Rectal smooth muscle tissue (tissue), 1 donor: ENCODE results near the gene SGK1.
"Not testable (repeated sequence)": the region's sequence is repeated elsewhere in the genome, so short reads cannot be mapped to it uniquely, and the experiment has no call there.

Experiments used
- H3K27ac ChIP-seq: one replicate; pipeline ENCODE4 v1.7.0; 2013; ENCODE audit warnings: low read depth, low read length, inconsistent platforms
- H3K27me3 ChIP-seq: one replicate; pipeline ENCODE4 v1.7.0; 2013; ENCODE audit warnings: low read length; ENCODE audit not compliant: control insufficient read depth, insufficient read depth
- H3K36me3 ChIP-seq: one replicate; pipeline ENCODE4 v1.7.0; 2013; ENCODE audit warnings: low read length; ENCODE audit not compliant: control insufficient read depth, insufficient read depth
- H3K4me1 ChIP-seq: one replicate; pipeline ENCODE4 v1.7.0; 2013; ENCODE audit warnings: low read length; ENCODE audit not compliant: control insufficient read depth, insufficient read depth
- H3K4me3 ChIP-seq: one replicate; pipeline ENCODE4 v1.7.0; 2013; ENCODE audit warnings: low read length
- H3K9ac ChIP-seq: one replicate; pipeline ENCODE4 v1.7.0; 2013; ENCODE audit warnings: low read length

Gene SGK1

DNA sequence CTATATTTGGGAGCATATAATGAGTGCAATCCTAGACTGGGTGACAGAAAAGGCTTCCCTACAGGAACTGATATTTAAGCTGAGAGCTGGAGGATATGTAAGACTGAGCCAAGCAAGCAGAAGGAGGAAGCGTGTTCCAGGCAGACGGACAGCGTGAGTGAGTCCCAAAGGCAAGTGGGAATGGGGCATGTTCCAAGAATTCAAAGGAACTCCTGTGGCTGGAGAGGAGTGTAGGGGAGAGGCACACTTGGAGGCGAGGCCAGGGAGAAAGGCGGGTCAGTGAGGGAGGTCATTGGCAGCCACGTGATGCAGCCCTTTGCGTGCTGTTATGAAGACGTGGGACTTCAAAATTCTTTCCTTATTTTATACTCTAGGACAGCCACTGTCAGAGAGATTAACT, 27.9 kb upstream of the SGK1 start:
- no peak overlapping the region for H3K27ac ChIP-seq
- H3K9ac ChIP-seq: no peak overlapping the region
- H3K36me3 ChIP-seq: no peaks in the 10 kb centered on the region
- no peaks in the 10 kb centered on the region for H3K27me3 ChIP-seq
- H3K4me1 ChIP-seq: no peaks in the 10 kb centered on the region
- no peak overlapping the region for H3K4me3 ChIP-seq

DNA sequence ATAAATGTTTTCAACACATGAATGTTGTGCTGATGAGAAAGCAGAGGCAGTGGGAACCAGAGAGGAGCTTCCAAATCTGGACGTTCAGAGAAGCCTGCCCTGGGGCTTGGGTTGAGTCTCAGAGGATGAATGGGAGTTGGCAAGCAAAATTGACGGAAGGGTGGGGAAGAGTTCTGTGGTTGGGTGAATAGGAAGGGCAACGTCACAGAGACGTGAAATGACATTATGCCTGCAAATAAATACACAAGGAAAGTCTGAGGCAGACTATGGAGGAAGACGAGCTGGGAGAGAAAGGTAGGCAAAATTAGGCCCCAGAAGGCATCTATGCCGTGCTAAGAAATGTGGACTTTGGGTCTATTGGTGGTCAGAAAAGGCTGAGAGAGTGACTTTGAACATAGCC, 25.2 kb upstream of the SGK1 start:
- H3K4me1 ChIP-seq: no peaks in the 10 kb centered on the region
- no peak overlapping the region for H3K4me3 ChIP-seq
- H3K9ac ChIP-seq: no peak overlapping the region
- H3K27ac ChIP-seq: no peak overlapping the region
- no peaks in the 10 kb centered on the region for H3K36me3 ChIP-seq
- no peaks in the 10 kb centered on the region for H3K27me3 ChIP-seq

DNA sequence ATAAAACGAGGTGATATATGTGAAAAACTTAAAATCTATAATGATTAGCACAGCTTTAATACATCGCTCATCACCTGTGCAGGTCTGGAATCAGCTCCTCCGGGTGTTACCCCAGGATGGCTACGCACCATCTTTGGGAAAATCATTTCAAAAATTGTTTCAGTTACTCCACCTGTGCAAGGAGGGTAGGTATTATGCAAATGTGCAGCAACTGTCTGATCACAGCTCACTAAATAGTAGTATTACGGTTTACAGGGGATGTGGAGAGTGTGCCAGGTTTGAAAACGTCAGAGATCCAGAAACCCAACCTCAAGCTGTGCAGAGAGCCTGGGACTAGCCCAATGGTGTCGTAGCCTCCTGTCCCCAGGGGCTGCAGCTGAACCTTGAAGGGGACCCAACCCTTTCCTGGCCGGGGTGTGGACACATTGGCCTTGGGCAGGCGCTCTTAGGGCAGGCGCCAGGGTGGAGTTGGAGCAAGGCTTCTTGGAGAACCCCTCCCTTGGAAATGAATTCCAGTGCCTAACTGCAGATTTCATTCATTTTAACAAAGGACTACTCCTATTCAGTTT, 24.2 kb upstream of the SGK1 start:
- H3K27ac ChIP-seq: no peak overlapping the region

DNA sequence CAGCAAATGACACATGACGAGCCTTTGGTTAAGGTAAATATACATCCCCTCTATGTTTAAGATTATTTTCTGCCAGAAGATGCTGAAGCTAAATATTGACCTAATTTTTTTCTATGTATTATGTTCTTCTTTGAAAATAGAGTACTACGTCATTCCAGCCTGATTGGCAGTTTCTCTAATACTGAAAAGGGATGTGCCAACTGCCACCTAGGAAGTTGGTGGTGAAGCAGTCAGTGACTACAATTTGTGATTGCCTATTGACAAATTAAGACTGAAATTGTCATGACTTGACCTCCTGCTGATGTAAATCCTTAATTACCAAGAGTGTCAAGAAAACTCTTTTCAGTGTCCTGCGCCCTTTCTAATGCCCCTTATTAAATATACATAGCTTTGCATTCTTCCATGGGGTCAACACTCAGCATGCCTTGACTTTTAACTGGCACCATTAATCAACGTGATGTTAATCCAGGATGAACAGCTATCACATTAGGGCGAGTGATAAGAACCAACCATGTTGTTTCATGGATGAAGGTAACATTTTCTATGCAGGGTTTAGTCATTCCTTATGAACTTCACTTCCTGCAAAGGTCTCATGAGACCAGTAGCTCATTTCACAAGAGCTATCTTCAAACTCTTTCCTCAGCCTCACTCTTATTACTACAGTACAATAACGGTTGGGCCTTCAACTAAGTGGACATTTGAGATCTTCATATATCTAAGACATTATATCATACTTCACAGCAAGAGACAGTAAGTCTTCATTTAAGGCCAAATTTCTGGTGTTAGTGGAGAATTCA, 22.5 kb upstream of the SGK1 start:
- Histone ChIP-seq H3K9ac (no peak overlapping the region), H3K27ac (no peak overlapping the region), H3K36me3 (no peaks in the 10 kb centered on the region), H3K4me1 (no peaks in the 10 kb centered on the region), H3K4me3 (no peak overlapping the region), H3K27me3 (no peaks in the 10 kb centered on the region)

More for the DNA sequence above, 24.2 kb upstream of the SGK1 start:
- Histone ChIP-seq H3K9ac (no peak overlapping the region), H3K4me3 (no peak overlapping the region), H3K36me3 (no peaks in the 10 kb centered on the region), H3K4me1 (no peaks in the 10 kb centered on the region), H3K27me3 (no peaks in the 10 kb centered on the region)

DNA sequence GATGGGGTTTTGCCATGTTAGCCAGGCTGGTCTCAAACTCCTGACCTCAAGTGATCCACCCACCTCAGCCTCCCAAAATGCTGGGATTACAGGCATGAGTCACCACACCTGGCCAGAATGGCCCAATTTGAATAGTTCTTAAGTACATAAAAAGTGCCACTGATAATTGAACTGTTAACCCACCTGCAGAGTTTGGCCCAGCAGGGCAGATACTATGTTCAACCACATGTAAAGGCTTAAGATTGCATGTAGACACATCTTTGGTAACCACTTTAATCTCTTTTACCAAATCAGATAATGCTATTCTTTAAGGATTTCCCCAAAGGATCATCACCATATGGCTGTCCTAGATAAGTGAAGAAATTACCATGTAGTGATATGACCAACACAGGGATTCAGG, 21.3 kb upstream of the SGK1 start:
- no peaks in the 10 kb centered on the region for H3K4me1 ChIP-seq
- no peak overlapping the region for H3K4me3 ChIP-seq
- H3K36me3 ChIP-seq: no peaks in the 10 kb centered on the region
- no peak overlapping the region for H3K27ac ChIP-seq
- no peaks in the 10 kb centered on the region for H3K27me3 ChIP-seq
- H3K9ac ChIP-seq: no peak overlapping the region

DNA sequence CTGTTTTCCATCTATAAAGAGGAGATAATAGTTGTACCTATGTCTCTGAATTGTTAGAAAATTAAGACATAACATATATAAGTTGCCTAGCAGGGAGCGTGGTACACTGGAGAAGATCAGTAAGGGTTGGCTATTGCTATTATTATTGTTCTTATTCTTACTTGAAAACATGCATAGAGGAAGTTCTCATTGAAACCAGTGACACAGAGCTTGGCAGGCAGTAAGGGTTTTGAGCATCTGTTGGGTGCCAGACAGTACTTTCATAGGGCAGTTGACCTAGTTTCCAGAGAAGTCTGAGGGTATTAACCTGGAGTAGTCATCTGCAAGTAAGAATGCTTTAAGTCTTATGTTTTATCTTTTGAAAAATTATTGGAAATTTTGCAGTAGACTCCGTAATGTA, 13.3 kb upstream of the SGK1 start:
- no peaks in the 10 kb centered on the region for H3K27me3 ChIP-seq
- no peaks in the 10 kb centered on the region for H3K36me3 ChIP-seq
- H3K27ac ChIP-seq: no peak overlapping the region
- no peaks in the 10 kb centered on the region for H3K4me1 ChIP-seq
- no peak overlapping the region for H3K4me3 ChIP-seq
- H3K9ac ChIP-seq: no peak overlapping the region

DNA sequence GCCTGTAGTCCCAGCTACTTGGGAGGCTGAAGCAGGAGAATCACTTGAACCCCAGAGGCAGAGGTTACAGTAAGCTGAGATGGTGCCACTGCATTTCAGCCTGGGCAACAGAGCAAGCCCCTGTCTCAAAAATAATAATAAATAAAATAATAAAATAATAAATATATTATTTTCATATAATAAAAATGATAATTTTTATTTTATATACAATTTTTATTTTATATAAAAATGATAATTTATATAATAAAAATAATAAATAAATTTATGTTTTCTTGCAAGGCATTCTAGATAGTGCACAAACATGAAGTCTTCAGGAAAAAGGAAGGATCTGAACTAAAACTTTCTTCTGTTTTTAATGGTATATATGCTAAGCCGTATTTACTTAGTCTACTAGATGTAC, 12.6 kb upstream of the SGK1 start:
- H3K4me3 ChIP-seq: no peak overlapping the region
- H3K36me3 ChIP-seq: no peaks in the 10 kb centered on the region
- no peaks in the 10 kb centered on the region for H3K4me1 ChIP-seq
- H3K9ac ChIP-seq: no peak overlapping the region
- no peak overlapping the region for H3K27ac ChIP-seq
- no peaks in the 10 kb centered on the region for H3K27me3 ChIP-seq

DNA sequence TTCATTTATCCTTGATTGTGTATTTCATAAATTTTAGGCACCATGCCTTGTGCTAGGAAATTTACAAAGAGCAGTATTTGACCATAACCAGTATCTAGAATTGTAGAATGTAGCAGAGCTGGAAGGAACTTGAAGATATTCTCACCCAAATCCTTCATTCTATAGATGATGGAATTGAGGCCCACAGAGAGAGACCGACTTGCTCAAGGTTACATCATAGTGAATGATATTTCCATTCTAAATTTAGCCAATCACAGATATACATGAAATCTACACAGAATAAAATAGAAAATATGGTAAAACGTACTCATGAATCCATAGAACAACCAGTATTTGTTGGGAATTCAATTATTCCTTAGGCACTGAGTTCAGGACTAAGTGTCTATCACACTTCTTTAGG, 10.9 kb upstream of the SGK1 start:
- no peaks in the 10 kb centered on the region for H3K36me3 ChIP-seq
- H3K27ac ChIP-seq: no peak overlapping the region
- H3K4me3 ChIP-seq: no peak overlapping the region
- no peak overlapping the region for H3K9ac ChIP-seq
- no peaks in the 10 kb centered on the region for H3K27me3 ChIP-seq
- H3K4me1 ChIP-seq: no peaks in the 10 kb centered on the region

DNA sequence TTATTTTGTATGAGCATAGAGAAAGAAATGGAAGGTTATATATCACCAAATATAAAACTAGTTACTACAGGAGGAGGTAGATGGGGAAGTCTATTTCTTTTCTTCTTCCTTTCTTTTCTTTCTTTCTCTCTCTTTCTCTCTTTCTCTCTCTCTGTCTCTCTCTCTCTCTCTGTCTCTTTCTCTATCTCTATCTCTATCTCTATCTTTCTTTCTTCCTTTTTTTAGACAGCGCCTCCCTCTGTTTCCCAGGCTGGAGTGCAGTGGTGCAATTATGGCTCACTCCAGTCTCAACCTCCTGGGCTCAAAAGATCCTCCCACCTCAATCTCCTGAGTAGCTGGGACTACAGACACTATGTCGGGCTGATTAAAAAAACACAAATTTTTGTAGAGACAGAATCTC, 10.2 kb upstream of the SGK1 start:
- H3K4me1 ChIP-seq: no peaks in the 10 kb centered on the region
- H3K9ac ChIP-seq: no peak overlapping the region
- H3K27ac ChIP-seq: no peak overlapping the region
- no peaks in the 10 kb centered on the region for H3K27me3 ChIP-seq
- H3K4me3 ChIP-seq: no peak overlapping the region
- no peaks in the 10 kb centered on the region for H3K36me3 ChIP-seq

DNA sequence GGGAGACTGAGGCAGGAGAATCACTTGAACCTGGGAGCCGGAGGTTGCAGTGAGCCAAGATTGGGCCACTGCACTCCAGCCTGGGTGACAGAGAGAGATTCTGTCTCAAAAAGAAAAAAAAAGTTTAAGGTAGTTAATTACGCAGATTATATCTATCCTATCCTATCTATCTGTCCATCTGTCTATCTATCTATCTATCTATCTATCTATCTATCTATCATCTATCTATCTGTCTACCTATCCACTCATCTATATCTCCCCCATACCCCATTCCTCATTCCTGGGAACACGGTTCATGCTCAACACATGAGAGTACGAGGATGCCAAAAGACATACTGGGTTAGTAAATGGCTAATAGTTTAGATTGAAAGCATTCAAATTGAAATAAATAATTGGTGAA, 8.3 kb upstream of the SGK1 start:
- not testable (repeated sequence) for H3K4me3 ChIP-seq, H3K27ac ChIP-seq, H3K36me3 ChIP-seq, H3K4me1 ChIP-seq, H3K27me3 ChIP-seq, H3K9ac ChIP-seq

DNA sequence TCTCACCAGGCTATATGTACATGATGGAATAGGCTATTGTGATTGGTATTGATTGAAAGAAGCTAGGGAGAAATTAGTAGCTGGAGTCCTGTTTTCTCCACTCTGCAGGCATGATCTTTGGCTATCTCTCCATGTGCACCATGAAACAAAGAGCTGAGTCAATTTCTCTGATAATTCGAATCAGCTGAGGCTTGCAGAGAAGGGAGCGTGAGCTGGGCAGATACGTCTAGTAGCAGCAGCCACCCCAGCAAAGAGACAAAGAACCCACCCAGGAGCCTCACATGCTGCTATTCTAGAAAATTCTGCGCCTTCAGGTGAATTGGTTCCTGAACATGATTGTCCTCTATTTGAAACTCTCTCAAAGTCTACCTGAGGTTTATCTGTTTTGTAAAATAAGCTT, 6.9 kb upstream of the SGK1 start:
- no peak overlapping the region for H3K27ac ChIP-seq
- H3K4me1 ChIP-seq: no peaks in the 10 kb centered on the region
- H3K36me3 ChIP-seq: no peaks in the 10 kb centered on the region
- H3K4me3 ChIP-seq: no peak overlapping the region
- H3K27me3 ChIP-seq: no peaks in the 10 kb centered on the region
- H3K9ac ChIP-seq: no peak overlapping the region

DNA sequence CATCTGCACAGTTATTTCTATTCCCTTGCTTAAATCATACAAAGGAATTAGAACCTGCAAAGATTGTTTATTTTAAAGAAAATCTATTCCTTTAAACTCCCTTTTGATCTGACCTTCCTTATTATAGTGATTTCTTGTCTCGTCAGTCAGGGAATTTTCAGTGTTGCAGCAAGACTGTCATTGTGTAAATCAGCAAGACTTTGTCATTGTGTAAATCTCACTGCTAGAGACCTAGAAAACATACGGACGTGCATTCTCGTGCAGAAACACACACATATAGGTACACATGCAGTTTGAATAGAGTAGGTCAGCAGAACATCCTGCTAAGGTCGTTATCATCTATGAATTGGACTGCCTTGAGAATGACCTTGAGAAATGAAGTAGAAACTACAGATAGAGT, 6.2 kb upstream of the SGK1 start:
- Histone ChIP-seq H3K4me1 (no peaks in the 10 kb centered on the region), H3K27me3 (no peaks in the 10 kb centered on the region), H3K27ac (no peak overlapping the region), H3K9ac (no peak overlapping the region), H3K36me3 (no peaks in the 10 kb centered on the region), H3K4me3 (no peak overlapping the region)

DNA sequence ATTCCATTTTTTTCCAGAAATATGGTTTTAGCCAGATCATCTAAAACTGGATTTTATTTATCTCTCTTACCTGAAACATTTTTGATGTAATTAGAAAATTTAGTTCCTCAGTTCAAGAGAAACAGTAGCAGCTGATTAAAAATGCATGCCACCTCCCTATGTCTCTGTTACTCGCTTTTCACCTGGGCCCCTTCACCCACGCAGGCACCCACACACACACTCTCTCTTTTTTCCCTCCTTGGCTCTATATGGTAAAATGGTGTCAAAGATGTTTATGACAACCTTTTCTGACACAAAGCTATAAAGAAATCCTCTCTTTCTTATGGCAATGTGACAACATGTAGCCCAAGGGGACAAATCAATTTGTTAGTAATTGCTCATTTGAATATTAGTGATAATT, 5.8 kb upstream of the SGK1 start:
- no peak overlapping the region for H3K4me3 ChIP-seq
- no peak overlapping the region for H3K27ac ChIP-seq
- no peaks in the 10 kb centered on the region for H3K36me3 ChIP-seq
- H3K9ac ChIP-seq: no peak overlapping the region
- H3K27me3 ChIP-seq: no peaks in the 10 kb centered on the region
- no peaks in the 10 kb centered on the region for H3K4me1 ChIP-seq
